Activated T-cell treated with anti-CD3 and anti-CD28 coated beads, Interleukin-2, amount 50 U/mL, for 4 hours (primary cell): ENCODE measurements around the gene STON1. TPM values are rescaled to one million over a fixed set of nuclear protein-coding genes. Genes with fewer than 3 reads are reported as not detected.
"Not testable (repeated sequence)": the region's sequence is repeated elsewhere in the genome, so short reads cannot be mapped to it uniquely, and the experiment has no call there.

ENCODE experiments used
- ATAC-seq, 2 donors: fragments of 200-7000 bp; cut with Tn5 transposase; one replicate each; pipeline ENCODE4 v1.10.0; 2021
- DNase-seq: peaks from one replicate; pipeline ENCODE4 v3.0.0-alpha.2; 2020
- H3K27me3 Mint-ChIP-seq: one replicate; pipeline ENCODE4 v1.8.0; 2021; ENCODE audit warnings: low read depth, mixed read lengths
- H3K36me3 Mint-ChIP-seq: one replicate; pipeline ENCODE4 v1.8.0; 2022; ENCODE audit warnings: mixed read lengths; ENCODE audit not compliant: insufficient read depth
- H3K4me1 Mint-ChIP-seq: one replicate; pipeline ENCODE4 v1.8.0; 2021; ENCODE audit warnings: low read depth, mixed read lengths
- H3K4me3 Mint-ChIP-seq: one replicate; pipeline ENCODE4 v1.8.0; 2021; ENCODE audit warnings: mild to moderate bottlenecking, moderate library complexity, mixed read lengths
- H3K9me3 Mint-ChIP-seq: one replicate; pipeline ENCODE4 v1.8.0; 2021; ENCODE audit warnings: mixed read lengths
- total RNA-seq, 3 donors: library from RNA; stranded (reverse); gene quantifications; one replicate each; pipeline ENCODE4 v1.2.1, GENCODE V29; 2021

The STON1 gene
- total RNA-seq, 3 donors from 2014 or later, result 0.46 to 0.76 (median 0.53) TPM

DNA sequence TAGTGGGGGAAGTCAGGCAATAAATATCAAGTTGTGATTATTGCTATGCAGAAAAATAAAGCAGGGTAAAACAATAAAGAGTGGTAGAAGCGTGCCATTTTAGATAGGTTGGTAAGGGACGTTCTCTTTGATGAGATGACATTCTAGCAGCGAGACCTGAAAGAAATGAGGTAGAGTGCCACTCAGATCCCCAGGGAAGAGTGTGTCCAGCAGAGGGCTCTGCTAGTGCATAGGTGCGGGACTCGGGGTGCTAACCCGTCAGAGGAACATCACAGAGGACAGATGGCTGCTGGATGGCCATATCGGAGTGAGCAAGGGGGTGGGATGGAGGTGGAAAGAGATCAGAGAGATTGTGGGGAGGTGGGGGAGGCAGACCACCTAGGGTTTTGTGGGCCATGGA, 71.4 kb downstream of the STON1 start:
- no peak overlapping the region for H3K4me3 Mint-ChIP-seq
- no peaks in the 10 kb centered on the region for H3K4me1 Mint-ChIP-seq
- peaks cover 2% of the 10 kb centered on the region for H3K27me3 Mint-ChIP-seq
- DNase-seq (no peak), ATAC-seq (no peak)
- no peaks in the 10 kb centered on the region for H3K9me3 Mint-ChIP-seq
- no peaks in the 10 kb centered on the region for H3K36me3 Mint-ChIP-seq

DNA sequence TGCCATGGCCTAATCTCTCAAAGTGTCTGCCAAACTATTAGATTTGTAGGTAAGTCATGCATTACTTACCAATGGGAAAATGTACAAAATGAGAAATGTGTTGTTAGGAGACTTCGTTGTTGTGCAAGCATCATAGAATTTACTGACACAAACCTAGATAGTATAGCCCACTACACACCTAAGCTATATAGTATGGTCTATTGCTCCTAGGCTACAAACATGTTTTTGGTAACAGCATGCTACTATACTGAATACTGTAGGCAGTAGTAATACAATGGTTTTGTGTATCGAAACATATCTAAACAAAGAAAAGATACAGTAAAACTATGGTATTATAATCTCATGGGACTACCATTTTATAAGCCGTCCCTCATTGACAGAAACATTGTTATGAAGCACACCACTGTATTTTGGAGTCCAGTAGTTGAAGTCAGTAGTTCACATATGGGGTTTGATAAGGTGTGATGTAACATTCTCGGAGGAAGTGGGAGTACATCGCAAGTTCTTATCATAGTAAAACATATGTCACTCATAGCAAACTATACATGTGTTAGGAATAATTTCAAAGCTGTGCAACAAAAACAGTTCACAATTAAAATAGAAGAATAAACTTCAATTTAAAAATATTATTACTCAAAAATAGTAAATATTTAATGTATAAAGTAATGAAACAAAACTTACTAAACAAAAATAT, 75.7 kb downstream of the STON1 start:
- DNase-seq (no peak), ATAC-seq (no peak)
- Mint-ChIP-seq H3K36me3 (no peaks in the 10 kb centered on the region), H3K4me1 (no peaks in the 10 kb centered on the region), H3K4me3 (no peak overlapping the region), H3K27me3 (peaks cover 8% of the 10 kb centered on the region), H3K9me3 (no peaks in the 10 kb centered on the region)

DNA sequence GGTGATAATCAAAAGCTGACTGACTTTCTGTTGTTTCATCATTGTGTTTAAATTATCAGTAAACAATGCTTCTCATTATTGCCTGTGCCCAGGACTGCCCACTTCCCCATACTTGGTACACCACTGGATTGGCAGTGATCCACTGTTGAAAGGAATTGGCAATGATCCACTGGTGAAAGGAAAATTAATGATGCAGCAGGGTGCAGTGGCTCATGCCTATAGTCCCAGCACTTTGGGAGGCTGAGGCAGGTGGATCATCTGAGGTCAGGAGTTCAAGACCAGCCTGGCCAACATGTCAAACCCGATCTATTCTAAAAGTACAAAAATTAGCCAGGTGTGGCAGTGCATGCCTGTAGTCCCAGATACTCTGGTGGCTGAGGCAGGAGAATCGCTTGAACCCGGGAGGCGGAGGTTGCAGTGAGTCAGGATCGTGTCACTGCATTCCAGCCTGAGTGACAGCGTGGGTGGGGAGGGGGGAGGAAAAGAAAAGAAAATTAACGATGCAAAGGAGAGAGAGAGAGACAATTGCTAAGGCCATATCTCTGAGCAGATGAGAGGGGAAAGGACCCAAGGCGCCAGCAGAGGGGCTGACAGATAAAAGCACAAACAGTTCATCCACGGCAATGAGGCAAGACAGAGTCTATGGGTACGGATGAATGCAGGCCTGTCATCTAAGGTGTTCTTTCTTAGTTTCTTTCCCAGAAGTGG, 77.5 kb downstream of the STON1 start:
- ATAC-seq, result no peak

DNA sequence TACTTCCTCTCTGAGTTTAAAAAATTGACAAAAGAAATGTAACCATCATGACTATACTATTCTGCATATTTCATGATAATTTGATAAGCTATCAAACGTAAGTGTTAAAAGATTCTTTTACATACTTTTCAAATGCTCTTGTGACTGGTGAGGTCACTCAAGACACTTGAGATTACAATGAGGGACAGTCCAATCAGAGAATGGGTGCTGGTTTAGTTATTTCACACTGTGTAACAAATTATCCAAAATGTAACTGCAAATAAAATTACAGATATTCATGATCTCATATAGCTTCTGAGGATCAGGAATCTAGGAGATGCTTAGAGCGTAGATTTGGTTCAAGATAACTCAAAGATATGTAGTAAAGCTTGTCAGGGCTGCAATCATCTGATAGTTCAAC, 83.3 kb downstream of the STON1 start:
- no peaks in the 10 kb centered on the region for H3K36me3 Mint-ChIP-seq
- H3K27me3 Mint-ChIP-seq, result peaks cover 6% of the 10 kb centered on the region
- no peaks in the 10 kb centered on the region for H3K9me3 Mint-ChIP-seq
- no peak for ATAC-seq
- DNase-seq, result no peak
- H3K4me3 Mint-ChIP-seq, result no peak overlapping the region
- no peaks in the 10 kb centered on the region for H3K4me1 Mint-ChIP-seq

More for the DNA sequence above, 77.5 kb downstream of the STON1 start:
- Mint-ChIP-seq H3K9me3 (no peaks in the 10 kb centered on the region), H3K36me3 (no peaks in the 10 kb centered on the region), H3K4me3 (no peak overlapping the region), H3K27me3 (peaks cover 9% of the 10 kb centered on the region), H3K4me1 (no peaks in the 10 kb centered on the region)
- DNase-seq, result no peak

DNA sequence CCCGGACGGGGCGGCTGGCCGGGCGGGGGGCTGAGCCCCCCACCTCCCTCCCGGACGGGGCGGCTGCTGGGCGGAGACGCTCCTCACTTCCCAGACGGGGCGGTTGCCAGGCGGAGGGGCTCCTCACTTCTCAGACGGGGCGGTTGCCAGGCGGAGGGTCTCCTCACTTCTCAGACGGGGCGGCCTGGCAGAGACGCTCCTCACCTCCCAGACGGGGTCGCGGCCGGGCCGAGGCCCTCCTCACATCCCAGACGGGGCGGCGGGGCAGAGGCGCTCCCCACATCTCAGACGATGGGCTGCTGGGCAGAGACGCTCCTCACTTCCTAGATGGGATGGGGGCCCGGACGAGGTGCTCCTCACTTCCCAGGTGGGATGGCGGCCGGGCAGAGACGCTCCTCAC, 84.6 kb downstream of the STON1 start:
- DNase-seq, result not testable (repeated sequence)

DNA sequence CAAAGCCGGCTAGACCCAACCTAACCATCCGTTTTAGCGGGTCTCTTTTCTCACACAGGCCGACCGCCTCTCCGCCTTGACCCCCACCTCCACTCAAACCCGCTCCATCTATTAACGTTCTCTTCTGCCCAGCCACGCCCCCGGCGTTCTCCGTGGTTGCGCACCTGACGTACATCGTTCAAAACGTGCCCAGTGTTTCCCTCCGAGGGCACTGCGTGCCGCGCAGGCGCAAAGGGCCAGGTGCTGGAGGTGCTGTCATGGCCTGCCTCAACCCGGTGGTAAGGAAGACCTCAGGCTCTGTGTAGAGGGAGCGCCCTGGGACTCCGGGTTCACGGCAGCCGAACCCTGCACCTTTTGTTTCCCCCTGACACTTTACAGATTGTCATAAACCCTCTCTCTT, 87.7 kb downstream of the STON1 start, which contains the start of gene GTF2A1L:
Gene GTF2A1L (plus strand): TSS at position 239 of the 400 bp plus-strand sequence. CDS start 19 bp downstream, at position 258.
- Mint-ChIP-seq H3K9me3 (no peaks in the 10 kb centered on the region), H3K36me3 (no peaks in the 10 kb centered on the region), H3K4me1 (no peaks in the 10 kb centered on the region), H3K27me3 (peaks cover 4% of the 10 kb centered on the region), H3K4me3 (no peak within 1 kb of the TSS)
- no peak for DNase-seq
- ATAC-seq, result no peak

More for the DNA sequence above, 84.6 kb downstream of the STON1 start:
- not testable (repeated sequence) for ATAC-seq, H3K9me3 Mint-ChIP-seq, H3K4me1 Mint-ChIP-seq, H3K4me3 Mint-ChIP-seq, H3K36me3 Mint-ChIP-seq, H3K27me3 Mint-ChIP-seq

DNA sequence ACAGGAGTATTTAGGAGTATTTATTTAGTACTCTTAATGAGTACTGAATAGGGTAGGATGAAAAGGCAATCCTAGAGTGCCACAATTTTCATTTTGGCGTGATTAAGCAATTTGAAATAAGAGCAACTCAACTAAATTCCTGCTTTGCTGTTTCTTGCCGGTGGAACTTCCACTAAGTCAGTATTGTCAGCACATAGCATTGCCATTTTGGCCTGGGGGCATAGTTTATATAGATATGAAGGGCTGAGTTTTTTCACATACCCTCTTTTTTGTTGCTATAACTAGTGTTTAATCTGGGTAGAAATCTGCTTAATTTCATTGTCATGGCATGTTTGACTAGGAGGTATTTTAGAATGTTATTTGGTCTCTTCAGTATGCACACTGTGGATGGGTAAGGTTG, 89.6 kb downstream of the STON1 start:
- no peak for DNase-seq
- H3K4me3 Mint-ChIP-seq, result no peak overlapping the region
- no peak for ATAC-seq
- H3K27me3 Mint-ChIP-seq, result peaks cover 6% of the 10 kb centered on the region
- no peaks in the 10 kb centered on the region for H3K36me3 Mint-ChIP-seq
- no peaks in the 10 kb centered on the region for H3K4me1 Mint-ChIP-seq
- H3K9me3 Mint-ChIP-seq, result peaks cover 5% of the 10 kb centered on the region

DNA sequence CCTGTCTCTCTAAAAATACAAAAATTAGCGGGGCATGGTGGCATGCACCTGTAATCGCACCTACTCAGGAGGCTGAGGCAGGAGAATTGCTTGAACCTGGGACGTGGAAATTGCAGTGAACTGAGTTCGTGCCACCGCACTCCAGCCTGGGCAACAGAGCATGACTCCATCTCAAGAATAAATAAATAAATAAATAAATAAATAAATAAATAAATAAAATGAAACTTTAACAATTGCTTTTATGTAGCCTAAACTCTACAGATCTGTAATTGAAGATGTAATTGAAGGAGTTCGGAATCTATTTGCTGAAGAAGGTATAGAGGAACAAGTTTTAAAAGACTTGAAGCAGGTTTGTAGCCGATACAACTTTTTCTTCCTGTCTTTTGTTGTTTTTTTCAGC, 90.7 kb downstream of the STON1 start:
- ATAC-seq, result no peak
- H3K36me3 Mint-ChIP-seq, result no peaks in the 10 kb centered on the region
- DNase-seq, result no peak
- no peak overlapping the region for H3K4me3 Mint-ChIP-seq
- peaks cover 6% of the 10 kb centered on the region for H3K27me3 Mint-ChIP-seq
- H3K9me3 Mint-ChIP-seq, result peaks cover 5% of the 10 kb centered on the region
- H3K4me1 Mint-ChIP-seq, result no peaks in the 10 kb centered on the region

DNA sequence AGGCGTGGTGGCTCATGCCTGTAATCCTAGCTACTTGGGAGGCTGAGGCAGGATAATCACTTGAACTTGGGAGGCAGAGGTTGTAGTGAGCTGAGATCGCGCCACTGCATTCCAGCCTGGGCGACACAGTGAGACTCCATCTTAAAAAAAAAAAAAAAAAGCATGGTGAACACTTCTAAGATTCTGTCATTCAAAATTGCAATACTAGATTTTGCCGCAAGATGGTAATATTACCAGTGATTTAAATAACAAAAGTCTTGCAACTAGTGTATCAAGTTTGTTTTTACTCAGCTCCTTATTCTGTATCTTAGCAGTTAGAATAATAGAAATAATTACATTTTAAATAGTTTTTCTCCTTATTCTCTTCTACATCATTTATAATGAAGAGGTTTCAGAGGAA, 92.7 kb downstream of the STON1 start:
- DNase-seq, ATAC-seq, H3K4me3 Mint-ChIP-seq, H3K36me3 Mint-ChIP-seq, H3K27me3 Mint-ChIP-seq, H3K9me3 Mint-ChIP-seq, H3K4me1 Mint-ChIP-seq: not testable (repeated sequence)

DNA sequence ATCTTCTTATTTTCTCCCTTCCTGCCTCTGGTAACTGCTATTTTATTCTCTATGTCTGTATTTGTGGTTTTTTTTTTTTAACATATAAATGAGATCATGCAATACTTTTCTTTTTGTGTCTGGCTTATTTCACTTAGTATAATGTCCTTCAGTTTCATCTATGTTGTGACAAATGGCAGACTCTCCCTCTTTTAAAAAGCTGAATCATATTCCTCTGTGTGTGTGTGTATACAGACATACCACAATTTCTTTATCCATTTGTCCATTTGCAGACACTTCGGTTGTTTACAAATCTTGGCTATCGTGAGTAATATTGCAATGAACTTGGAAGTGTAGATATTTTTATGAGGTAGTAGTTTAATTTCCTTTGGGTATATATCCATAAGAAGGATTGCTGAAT, 94.7 kb downstream of the STON1 start:
- DNase-seq, result no peak
- peaks cover 5% of the 10 kb centered on the region for H3K9me3 Mint-ChIP-seq
- H3K27me3 Mint-ChIP-seq, result peaks cover 3% of the 10 kb centered on the region

DNA sequence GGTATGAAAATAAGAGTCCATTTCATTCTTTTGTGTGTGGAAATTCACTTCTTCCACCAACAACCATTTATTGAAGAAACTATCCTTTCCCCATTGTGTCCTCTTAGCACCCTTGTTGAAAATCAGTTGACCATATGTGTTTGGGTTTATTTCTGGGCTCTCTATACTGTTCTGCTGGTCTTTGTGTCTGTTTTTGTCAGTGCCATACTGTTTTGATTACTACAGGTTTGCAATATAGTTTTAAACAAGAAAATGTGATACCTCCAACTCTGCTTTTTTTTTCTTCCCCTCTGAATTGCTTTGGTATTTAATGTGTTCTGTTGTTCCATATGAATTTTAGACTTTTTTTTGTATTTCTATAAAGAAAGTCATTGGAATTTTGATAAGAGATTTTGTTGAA, 96.1 kb downstream of the STON1 start:
- no peak overlapping the region for H3K4me3 Mint-ChIP-seq
- H3K9me3 Mint-ChIP-seq, result peaks cover 5% of the 10 kb centered on the region
- DNase-seq, result no peak
- ATAC-seq, result no peak
- H3K27me3 Mint-ChIP-seq, result peaks cover 3% of the 10 kb centered on the region
- H3K36me3 Mint-ChIP-seq, result no peaks in the 10 kb centered on the region
- no peaks in the 10 kb centered on the region for H3K4me1 Mint-ChIP-seq

More for the DNA sequence above, 94.7 kb downstream of the STON1 start:
- Mint-ChIP-seq H3K4me1 (no peaks in the 10 kb centered on the region), H3K4me3 (no peak overlapping the region), H3K36me3 (no peaks in the 10 kb centered on the region)
- no peak for ATAC-seq

DNA sequence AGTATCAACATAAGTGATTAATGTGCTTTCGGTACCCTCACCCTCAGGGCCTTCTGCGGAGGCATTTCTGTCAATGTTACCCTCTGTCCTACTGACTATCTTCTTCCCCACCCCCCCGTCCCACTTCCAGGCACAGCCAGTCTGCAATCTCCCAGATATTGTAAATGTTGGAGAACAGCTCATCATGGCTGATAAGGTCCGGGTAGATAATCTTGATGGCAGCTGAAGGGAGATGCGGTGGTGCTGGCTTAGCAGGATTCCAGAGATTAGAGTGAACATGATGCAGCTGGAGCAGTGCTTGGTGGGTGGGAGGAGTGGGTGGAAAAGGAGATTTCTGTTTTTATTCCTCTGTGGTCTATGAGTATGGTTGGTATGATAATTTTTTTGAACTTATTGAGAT, 103.2 kb downstream of the STON1 start:
- ATAC-seq (no peak), DNase-seq (no peak)
- no peaks in the 10 kb centered on the region for H3K4me1 Mint-ChIP-seq
- H3K4me3 Mint-ChIP-seq, result no peak overlapping the region
- H3K9me3 Mint-ChIP-seq, result peaks cover 3% of the 10 kb centered on the region
- no peaks in the 10 kb centered on the region for H3K36me3 Mint-ChIP-seq
- H3K27me3 Mint-ChIP-seq, result peaks cover 16% of the 10 kb centered on the region

DNA sequence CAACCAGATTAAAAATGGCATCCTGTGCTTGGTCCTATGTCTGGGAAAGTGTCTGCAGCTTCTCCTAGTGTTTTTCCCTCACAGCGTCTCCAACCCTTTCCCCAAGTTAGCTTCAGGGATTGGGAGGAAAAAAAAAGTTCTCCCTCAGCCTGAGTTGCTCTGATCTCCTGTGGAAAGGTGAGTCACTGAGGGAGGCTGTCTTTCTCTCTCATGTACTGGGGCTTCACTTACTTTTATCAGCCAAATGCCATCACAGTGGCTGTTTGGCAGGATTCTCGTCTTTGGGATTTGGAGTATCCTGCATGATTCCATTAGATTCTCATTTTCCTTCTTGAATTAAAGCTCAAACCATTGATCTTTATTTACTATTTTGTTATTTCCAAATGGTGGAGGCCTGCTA, 105.8 kb downstream of the STON1 start:
- Mint-ChIP-seq H3K36me3 (no peaks in the 10 kb centered on the region), H3K27me3 (peaks cover 16% of the 10 kb centered on the region), H3K4me3 (no peak overlapping the region), H3K4me1 (no peaks in the 10 kb centered on the region), H3K9me3 (peaks cover 3% of the 10 kb centered on the region)
- ATAC-seq (no peak), DNase-seq (no peak)

DNA sequence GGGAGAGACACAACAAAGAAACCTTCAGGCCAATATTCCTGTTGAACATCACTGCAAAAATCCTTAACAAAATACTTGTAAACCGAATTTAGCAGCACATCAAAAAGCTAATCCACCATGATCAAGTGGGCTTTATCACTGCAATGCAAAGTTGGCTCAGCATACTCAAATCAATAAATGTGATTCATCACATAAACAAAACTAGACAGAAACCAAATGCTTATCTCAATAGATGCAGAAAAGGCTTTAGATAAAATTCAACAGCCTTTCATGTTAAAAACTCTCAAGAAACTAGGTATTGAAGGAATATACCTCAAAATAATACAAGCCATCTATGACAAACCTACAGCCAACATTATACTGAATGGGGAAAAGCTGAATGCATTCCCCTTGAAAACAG, 108.3 kb downstream of the STON1 start:
- no peaks in the 10 kb centered on the region for H3K36me3 Mint-ChIP-seq
- H3K27me3 Mint-ChIP-seq, result peaks cover 12% of the 10 kb centered on the region
- ATAC-seq (no peak), DNase-seq (no peak)
- H3K4me3 Mint-ChIP-seq, result no peak overlapping the region
- peaks cover 3% of the 10 kb centered on the region for H3K9me3 Mint-ChIP-seq
- no peaks in the 10 kb centered on the region for H3K4me1 Mint-ChIP-seq
